Astrocyte (in vitro differentiated cells and primary cell): ENCODE results near the gene MDN1.

Experiments
- EZH2 ChIP-seq: IDR thresholded peaks from 2 replicates; pipeline ENCODE4 v1.6.1; 2012; ENCODE audit warnings: mild to moderate bottlenecking, low read length, inconsistent platforms; ENCODE audit not compliant: insufficient read depth
- TF ChIP-seq, protein P1 (sequence below): IDR thresholded peaks from 2 replicates; pipeline ENCODE4 v1.5.1; 2011; ENCODE audit warnings: low read depth, mild to moderate bottlenecking, inconsistent platforms, low read length, moderate library complexity; ENCODE audit not compliant: insufficient read depth

- TF ChIP-seq, protein P1, sequence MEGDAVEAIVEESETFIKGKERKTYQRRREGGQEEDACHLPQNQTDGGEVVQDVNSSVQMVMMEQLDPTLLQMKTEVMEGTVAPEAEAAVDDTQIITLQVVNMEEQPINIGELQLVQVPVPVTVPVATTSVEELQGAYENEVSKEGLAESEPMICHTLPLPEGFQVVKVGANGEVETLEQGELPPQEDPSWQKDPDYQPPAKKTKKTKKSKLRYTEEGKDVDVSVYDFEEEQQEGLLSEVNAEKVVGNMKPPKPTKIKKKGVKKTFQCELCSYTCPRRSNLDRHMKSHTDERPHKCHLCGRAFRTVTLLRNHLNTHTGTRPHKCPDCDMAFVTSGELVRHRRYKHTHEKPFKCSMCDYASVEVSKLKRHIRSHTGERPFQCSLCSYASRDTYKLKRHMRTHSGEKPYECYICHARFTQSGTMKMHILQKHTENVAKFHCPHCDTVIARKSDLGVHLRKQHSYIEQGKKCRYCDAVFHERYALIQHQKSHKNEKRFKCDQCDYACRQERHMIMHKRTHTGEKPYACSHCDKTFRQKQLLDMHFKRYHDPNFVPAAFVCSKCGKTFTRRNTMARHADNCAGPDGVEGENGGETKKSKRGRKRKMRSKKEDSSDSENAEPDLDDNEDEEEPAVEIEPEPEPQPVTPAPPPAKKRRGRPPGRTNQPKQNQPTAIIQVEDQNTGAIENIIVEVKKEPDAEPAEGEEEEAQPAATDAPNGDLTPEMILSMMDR = no peak
- no peak for TF ChIP-seq EZH2
Observed at GRCh38 chr6:89853068-89853467, 33.5 kb upstream of the MDN1 start.
